GM23338 (cell line): ENCODE data around the gene LRP4.

ENCODE experiments used
- CREB1 ChIP-seq: fragments of 250-450 bp; sonication (Bioruptor Pico); IDR thresholded peaks from 2 replicates; pipeline ENCODE4 v1.5.0; 2020; ENCODE audit warnings: low read depth, mild to moderate bottlenecking, moderate library complexity
- CTCF ChIP-seq, 2 experiments: fragments of 200-600 bp in 1 of 2; sonication (generic) in 1 of 2; conservative IDR thresholded peaks; 2 replicates each; pipeline versions ENCODE4 v1.5.1 to v1.6.1; 2016 to 2017; ENCODE audit warnings: antibody characterized with exemption in 2 of 2, low read depth in 2 of 2, mild to moderate bottlenecking in 2 of 2, moderate library complexity in 1 of 2
- ETS1 ChIP-seq: IDR thresholded peaks from 2 replicates; pipeline ENCODE4 v1.6.1; 2016; ENCODE audit warnings: antibody characterized with exemption
- EZH2 ChIP-seq: fragments of 200-600 bp; sonication (generic); IDR thresholded peaks from one replicate; pipeline ENCODE4 v1.8.0; 2017; ENCODE audit warnings: antibody characterized with exemption, mild to moderate bottlenecking, low read depth; ENCODE audit not compliant: unreplicated experiment
- EZH2phosphoT487 ChIP-seq: fragments of 200-600 bp; sonication (generic); IDR thresholded peaks from one replicate; pipeline ENCODE4 v1.8.1; 2018; ENCODE audit warnings: antibody characterized with exemption; ENCODE audit not compliant: unreplicated experiment
- JUNB ChIP-seq: IDR thresholded peaks from one replicate; pipeline ENCODE4 v1.6.1; 2016; ENCODE audit warnings: antibody characterized with exemption; ENCODE audit not compliant: unreplicated experiment
- POLR2AphosphoS5 ChIP-seq: IDR thresholded peaks from 2 replicates; pipeline ENCODE4 v1.6.1; 2016; ENCODE audit warnings: antibody characterized with exemption, low read depth
- REST ChIP-seq: IDR thresholded peaks from one replicate; pipeline ENCODE4 v1.6.1; 2018; ENCODE audit warnings: antibody characterized with exemption; ENCODE audit not compliant: unreplicated experiment
- STAT1 ChIP-seq: IDR thresholded peaks from one replicate; pipeline ENCODE4 v1.6.1; 2016; ENCODE audit warnings: antibody characterized with exemption; ENCODE audit not compliant: unreplicated experiment
- ZNF114 ChIP-seq: fragments of 250-450 bp; sonication (Bioruptor Pico); IDR thresholded peaks from 2 replicates; pipeline ENCODE4 v1.5.0; 2020; ENCODE audit warnings: mild to moderate bottlenecking, moderate library complexity
- ZNF331 ChIP-seq: fragments of 250-450 bp; sonication (Bioruptor Pico); IDR thresholded peaks from 2 replicates; pipeline ENCODE4 v1.5.0; 2020; ENCODE audit warnings: low read depth, mild to moderate bottlenecking, moderate library complexity

- TF ChIP-seq CTCF (conservative IDR thresholded peaks at IDR 0.05; ENCODE audit: low read depth in 2 of 2) (no peak), CREB1 (CRISPR knock-in tag) (no peak), EZH2 (no peak), EZH2phosphoT487 (no peak), POLR2AphosphoS5 (no peak), REST (no peak), JUNB (no peak), ZNF114 (CRISPR knock-in tag) (no peak), ETS1 (no peak), STAT1 (no peak), ZNF331 (CRISPR knock-in tag) (no peak)
Measured at GRCh38 chr11:46898396-46899095, 19.8 kb downstream of the LRP4 start.
